SK-N-SH treated with all-trans-retinoic acid at 6 μM for 48 hours (cell line): ENCODE data around the gene SMIM38.
A peak's percentile ranks its signal among the peaks of the same experiment; 100 is the strongest.

Experiments used
- ATAC-seq: fragments of 200-7000 bp; cut with Tn5 transposase; 3 replicates; pipeline ENCODE4 v1.9.1; 2020; ENCODE audit warnings: mild to moderate bottlenecking, moderate library complexity
- ARNTL ChIP-seq: fragments of 450-650 bp; formaldehyde crosslinking; IDR thresholded peaks from 2 replicates; pipeline ENCODE4 v1.5.0; 2020; ENCODE audit warnings: low read depth, mild to moderate bottlenecking, moderate library complexity, borderline replicate concordance
- BACH2 ChIP-seq: fragments of 250-450 bp; sonication (Bioruptor Pico); IDR thresholded peaks from 2 replicates; pipeline ENCODE4 v1.9.0; 2021; ENCODE audit warnings: mild to moderate bottlenecking, borderline replicate concordance
- CREB5 ChIP-seq: fragments of 250-450 bp; sonication (Bioruptor Pico); IDR thresholded peaks from 2 replicates; pipeline ENCODE4 v1.5.1; 2020; ENCODE audit warnings: low read depth, mild to moderate bottlenecking, moderate library complexity
- CSDC2 ChIP-seq: fragments of 250-450 bp; sonication (Bioruptor Pico); IDR thresholded peaks from 2 replicates; pipeline ENCODE4 v1.5.0; 2020; ENCODE audit warnings: mild to moderate bottlenecking, moderate library complexity
- CSRNP3 ChIP-seq: fragments of 250-450 bp; sonication (Bioruptor Pico); IDR thresholded peaks from 2 replicates; pipeline ENCODE4 v1.5.1; 2021; ENCODE audit warnings: mild to moderate bottlenecking, moderate library complexity
- ESRRG ChIP-seq: fragments of 250-450 bp; sonication (Bioruptor Pico); IDR thresholded peaks from 2 replicates; pipeline ENCODE4 v1.6.1; 2021; ENCODE audit warnings: mild to moderate bottlenecking
- GLIS3 ChIP-seq: fragments of 250-450 bp; sonication (Bioruptor Pico); IDR thresholded peaks from 2 replicates; pipeline ENCODE4 v1.5.0; 2020; ENCODE audit warnings: mild to moderate bottlenecking, moderate library complexity
- ISL1 ChIP-seq: fragments of 250-450 bp; sonication (Bioruptor Pico); IDR thresholded peaks from 2 replicates; pipeline ENCODE4 v2.1.2; 2022; ENCODE audit warnings: mild to moderate bottlenecking, moderate library complexity
- OSR1 ChIP-seq: fragments of 250-450 bp; sonication (Bioruptor Pico); IDR thresholded peaks from 2 replicates; pipeline ENCODE4 v1.8.0; 2022; ENCODE audit warnings: moderate library complexity, mild to moderate bottlenecking, inconsistent platforms
- PATZ1 ChIP-seq: fragments of 250-450 bp; sonication (Bioruptor Pico); IDR thresholded peaks from 2 replicates; pipeline ENCODE4 v1.8.0; 2020; ENCODE audit warnings: mild to moderate bottlenecking, moderate library complexity, borderline replicate concordance
- POU6F1 ChIP-seq: fragments of 250-450 bp; sonication (Bioruptor Pico); IDR thresholded peaks from 2 replicates; pipeline ENCODE4 v1.8.0; 2021; ENCODE audit warnings: low read depth, mild to moderate bottlenecking, moderate library complexity, borderline replicate concordance
- PPARA ChIP-seq: fragments of 250-450 bp; sonication (Bioruptor Pico); IDR thresholded peaks from 2 replicates; pipeline ENCODE4 v1.5.0; 2020; ENCODE audit warnings: mild to moderate bottlenecking, borderline replicate concordance
- SNAI2 ChIP-seq: fragments of 250-450 bp; sonication (Bioruptor Pico); IDR thresholded peaks from 2 replicates; pipeline ENCODE4 v1.5.0; 2020; ENCODE audit warnings: mild to moderate bottlenecking, moderate library complexity
- TCF4 ChIP-seq: fragments of 250-450 bp; sonication (Bioruptor Pico); IDR thresholded peaks from 2 replicates; pipeline ENCODE4 v1.8.0; 2021; ENCODE audit warnings: mild to moderate bottlenecking, moderate library complexity, borderline replicate concordance
- TOX ChIP-seq: fragments of 250-450 bp; sonication (Bioruptor Pico); IDR thresholded peaks from 2 replicates; pipeline ENCODE4 v1.8.0; 2021; ENCODE audit warnings: mild to moderate bottlenecking, moderate library complexity, borderline replicate concordance
- ZFP3 ChIP-seq: fragments of 250-450 bp; sonication (Bioruptor Pico); IDR thresholded peaks from 2 replicates; pipeline ENCODE4 v1.5.0; 2020; ENCODE audit warnings: mild to moderate bottlenecking, moderate library complexity
- ZFP30 ChIP-seq: fragments of 450-650 bp; formaldehyde crosslinking; IDR thresholded peaks from 2 replicates; pipeline ENCODE4 v1.5.0; 2022; ENCODE audit warnings: mild to moderate bottlenecking, moderate library complexity
- ZNF565 ChIP-seq: fragments of 450-650 bp; formaldehyde crosslinking; conservative IDR thresholded peaks from 2 replicates; pipeline ENCODE4 v1.5.0; 2020; ENCODE audit warnings: low read depth, mild to moderate bottlenecking, moderate library complexity
- ZNF70 ChIP-seq: fragments of 450-650 bp; formaldehyde crosslinking; IDR thresholded peaks from 2 replicates; pipeline ENCODE4 v1.5.0; 2020; ENCODE audit warnings: mild to moderate bottlenecking, moderate library complexity
- ZNF8 ChIP-seq: fragments of 450-650 bp; formaldehyde crosslinking; IDR thresholded peaks from 2 replicates; pipeline ENCODE4 v1.5.0; 2020; ENCODE audit warnings: mild to moderate bottlenecking, moderate library complexity

SMIM38 gene

GRCh38 chr11:69122630-69123431, 32.9 kb upstream of the SMIM38 start:
- ATAC-seq, result peak; percentile 97
- TF ChIP-seq ZFP3 (CRISPR knock-in tag), result no peak
- no peak for TF ChIP-seq TCF4
- TF ChIP-seq ZNF8 (CRISPR knock-in tag), result no peak
- no peak for TF ChIP-seq CREB5 (CRISPR knock-in tag)
- no peak for TF ChIP-seq OSR1 (CRISPR knock-in tag)
- no peak for TF ChIP-seq ZNF565
- TF ChIP-seq PATZ1, result no peak
- no peak for TF ChIP-seq SNAI2 (CRISPR knock-in tag)
- no peak for TF ChIP-seq ZFP30 (CRISPR knock-in tag)

- no peak; the same call in 2 of the 3 replicates for ATAC-seq
- TF ChIP-seq ZFP3 (CRISPR knock-in tag), result no peak
- TF ChIP-seq TOX (CRISPR knock-in tag), result no peak
- TF ChIP-seq CSRNP3 (CRISPR knock-in tag), result no peak
- TF ChIP-seq BACH2 (CRISPR knock-in tag), result no peak
- TF ChIP-seq PPARA (CRISPR knock-in tag), result no peak
- no peak for TF ChIP-seq SNAI2 (CRISPR knock-in tag)
- no peak for TF ChIP-seq POU6F1 (CRISPR knock-in tag)
- TF ChIP-seq ESRRG, result no peak
- TF ChIP-seq ARNTL, result no peak
These were observed 31.9 kb upstream of the SMIM38 start for GRCh38 chr11:69123593-69124545.

GRCh38 chr11:69125861-69126260, 29.9 kb upstream of the SMIM38 start:
- no peak for ATAC-seq
- no peak for TF ChIP-seq TCF4
- TF ChIP-seq ZFP3 (CRISPR knock-in tag), result no peak
- no peak for TF ChIP-seq ZFP30 (CRISPR knock-in tag)
- no peak for TF ChIP-seq PATZ1
- TF ChIP-seq ARNTL, result no peak
- no peak for TF ChIP-seq CREB5 (CRISPR knock-in tag)
- TF ChIP-seq ZNF8 (CRISPR knock-in tag), result no peak
- TF ChIP-seq PPARA (CRISPR knock-in tag), result no peak
- no peak for TF ChIP-seq CSRNP3 (CRISPR knock-in tag)
- TF ChIP-seq ZNF70, result no peak
- no peak for TF ChIP-seq GLIS3 (CRISPR knock-in tag)
- TF ChIP-seq ISL1, result no peak
- no peak for TF ChIP-seq BACH2 (CRISPR knock-in tag)
- no peak for TF ChIP-seq CSDC2 (CRISPR knock-in tag)
